ACC112 (cell line): Measurements from ENCODE around the gene STAC.

ENCODE experiments used
- H2AFZ ChIP-seq: fragments of 200-600 bp; sonication (generic); one replicate; pipeline ENCODE4 v1.6.0; 2017; ENCODE audit warnings: antibody characterized with exemption, low read length; ENCODE audit not compliant: unreplicated experiment
- H3K27ac ChIP-seq: fragments of 200-600 bp; sonication (generic); 2 replicates; pipeline ENCODE4 v1.5.1; 2014; ENCODE audit warnings: low read depth, mild to moderate bottlenecking, antibody characterized with exemption, low read length, moderate library complexity
- H3K27me3 ChIP-seq: fragments of 200-600 bp; sonication (generic); 2 replicates; pipeline ENCODE4 v1.6.1; 2014; ENCODE audit warnings: mild to moderate bottlenecking, antibody characterized with exemption, low read length, moderate library complexity, mixed read lengths; ENCODE audit not compliant: insufficient read depth
- H3K36me3 ChIP-seq: fragments of 200-600 bp; sonication (generic); 2 replicates; pipeline ENCODE4 v1.6.1; 2016; ENCODE audit warnings: mild to moderate bottlenecking, antibody characterized with exemption, low read length, moderate library complexity, mixed read lengths; ENCODE audit not compliant: insufficient read depth
- H3K4me1 ChIP-seq: fragments of 200-600 bp; sonication (generic); one replicate; pipeline ENCODE4 v1.6.1; 2016; ENCODE audit warnings: low read length, mixed read lengths; ENCODE audit not compliant: insufficient read depth, unreplicated experiment, control insufficient read depth
- H3K4me3 ChIP-seq: fragments of 200-600 bp; sonication (generic); 2 replicates; pipeline ENCODE4 v1.5.1; 2014; ENCODE audit warnings: mild to moderate bottlenecking, low read depth, low read length
- H3K79me2 ChIP-seq: fragments of 200-600 bp; sonication (generic); one replicate; pipeline ENCODE4 v1.6.0; 2016; ENCODE audit warnings: low read length; ENCODE audit not compliant: control insufficient read depth, unreplicated experiment, insufficient read depth

The STAC gene

GRCh38 chr3:36373666-36374065, 6.6 kb upstream of the STAC start:
- H2AFZ ChIP-seq, result no peak overlapping the region
- no peaks in the 10 kb centered on the region for H3K27me3 ChIP-seq
- H3K4me3 ChIP-seq, result no peak overlapping the region
- H3K36me3 ChIP-seq, result no peaks in the 10 kb centered on the region
- no peaks in the 10 kb centered on the region for H3K79me2 ChIP-seq
- H3K4me1 ChIP-seq, result peaks cover 23% of the 10 kb centered on the region
- H3K27ac ChIP-seq, result peak overlapping the region; percentile 71

- peak overlapping the region; percentile 82 for H2AFZ ChIP-seq
- peaks cover 11% of the 10 kb centered on the region for H3K79me2 ChIP-seq
- no peaks in the 10 kb centered on the region for H3K36me3 ChIP-seq
- no peak overlapping the region for H3K27ac ChIP-seq
- no peaks in the 10 kb centered on the region for H3K27me3 ChIP-seq
- peaks cover 10% of the 10 kb centered on the region for H3K4me1 ChIP-seq
- peak overlapping the region; percentile 86 for H3K4me3 ChIP-seq
These were observed 458 bp upstream of the STAC start for GRCh38 chr3:36379872-36380220.

- no peaks in the 10 kb centered on the region for H3K27me3 ChIP-seq
- peak overlapping the region; percentile 82 for H2AFZ ChIP-seq
- peak overlapping the region; percentile 86 for H3K4me3 ChIP-seq
- H3K4me1 ChIP-seq, result peaks cover 10% of the 10 kb centered on the region
- no peak overlapping the region for H3K27ac ChIP-seq
- H3K36me3 ChIP-seq, result 0 out of 2 replicates have a peak, but pooled peaks cover 6% of the 10 kb centered on the region
- H3K79me2 ChIP-seq, result peaks cover 14% of the 10 kb centered on the region
These were observed 1.1 kb downstream of the STAC start for GRCh38 chr3:36381311-36381956.

GRCh38 chr3:36393563-36393962, 13.3 kb downstream of the STAC start:
- no peak overlapping the region for H2AFZ ChIP-seq
- H3K79me2 ChIP-seq, result no peaks in the 10 kb centered on the region
- H3K27ac ChIP-seq, result no peak overlapping the region
- no peak overlapping the region for H3K4me3 ChIP-seq
- no peaks in the 10 kb centered on the region; the same call in 1 of the 2 replicates for H3K36me3 ChIP-seq
- H3K4me1 ChIP-seq, result no peaks in the 10 kb centered on the region
- no peaks in the 10 kb centered on the region for H3K27me3 ChIP-seq

GRCh38 chr3:36394176-36394575, 13.9 kb downstream of the STAC start:
- no peak overlapping the region for H3K4me3 ChIP-seq
- no peaks in the 10 kb centered on the region for H3K27me3 ChIP-seq
- no peaks in the 10 kb centered on the region for H3K79me2 ChIP-seq
- no peak overlapping the region for H2AFZ ChIP-seq
- H3K4me1 ChIP-seq, result no peaks in the 10 kb centered on the region
- no peak overlapping the region for H3K27ac ChIP-seq
- H3K36me3 ChIP-seq, result no peaks in the 10 kb centered on the region; the same call in 1 of the 2 replicates

GRCh38 chr3:36397841-36398240, 17.5 kb downstream of the STAC start:
- no peaks in the 10 kb centered on the region for H3K4me1 ChIP-seq
- H2AFZ ChIP-seq, result no peak overlapping the region
- no peak overlapping the region for H3K4me3 ChIP-seq
- H3K36me3 ChIP-seq, result no peaks in the 10 kb centered on the region
- no peaks in the 10 kb centered on the region for H3K27me3 ChIP-seq
- no peaks in the 10 kb centered on the region for H3K79me2 ChIP-seq
- no peak overlapping the region for H3K27ac ChIP-seq

GRCh38 chr3:36399933-36400332, 19.6 kb downstream of the STAC start:
- H3K36me3 ChIP-seq, result no peaks in the 10 kb centered on the region
- H3K4me1 ChIP-seq, result peaks cover 4% of the 10 kb centered on the region
- no peak overlapping the region for H3K4me3 ChIP-seq
- no peaks in the 10 kb centered on the region for H3K79me2 ChIP-seq
- no peaks in the 10 kb centered on the region for H3K27me3 ChIP-seq
- H2AFZ ChIP-seq, result no peak overlapping the region
- H3K27ac ChIP-seq, result no peak overlapping the region

GRCh38 chr3:36401056-36401455, 20.8 kb downstream of the STAC start:
- H3K79me2 ChIP-seq, result no peaks in the 10 kb centered on the region
- peaks cover 4% of the 10 kb centered on the region for H3K4me1 ChIP-seq
- H3K36me3 ChIP-seq, result no peaks in the 10 kb centered on the region
- no peak overlapping the region for H2AFZ ChIP-seq
- H3K27me3 ChIP-seq, result no peaks in the 10 kb centered on the region
- H3K27ac ChIP-seq, result no peak overlapping the region
- no peak overlapping the region for H3K4me3 ChIP-seq

GRCh38 chr3:36403661-36404060, 23.4 kb downstream of the STAC start:
- Histone ChIP-seq H3K27me3 (no peaks in the 10 kb centered on the region), H3K36me3 (no peaks in the 10 kb centered on the region), H3K27ac (no peak overlapping the region), H3K79me2 (no peaks in the 10 kb centered on the region), H3K4me1 (peaks cover 4% of the 10 kb centered on the region), H2AFZ (no peak overlapping the region), H3K4me3 (no peak overlapping the region)

- no peaks in the 10 kb centered on the region for H3K79me2 ChIP-seq
- peaks cover 4% of the 10 kb centered on the region for H3K4me1 ChIP-seq
- no peak overlapping the region for H3K27ac ChIP-seq
- H3K4me3 ChIP-seq, result no peak overlapping the region
- no peak overlapping the region for H2AFZ ChIP-seq
- H3K36me3 ChIP-seq, result no peaks in the 10 kb centered on the region
- H3K27me3 ChIP-seq, result no peaks in the 10 kb centered on the region
These were observed 24.9 kb downstream of the STAC start for GRCh38 chr3:36405190-36405589.

- Histone ChIP-seq H3K4me3 (no peak overlapping the region), H3K79me2 (no peaks in the 10 kb centered on the region), H3K27ac (no peak overlapping the region), H3K36me3 (no peaks in the 10 kb centered on the region), H2AFZ (no peak overlapping the region), H3K27me3 (no peaks in the 10 kb centered on the region), H3K4me1 (peaks cover 4% of the 10 kb centered on the region)
These were observed 27.8 kb downstream of the STAC start for GRCh38 chr3:36408146-36408545.
